CD4-positive, alpha-beta T cell treated with Interleukin-15 for 4 hours (primary cell): ENCODE results near the gene KIF6.
"Not testable (repeated sequence)": the region's sequence is repeated elsewhere in the genome, so short reads cannot be mapped to it uniquely, and the experiment has no call there.

ENCODE experiments used
- DNase-seq: peaks from one replicate; pipeline ENCODE4 v3.0.0-alpha.2; 2020; ENCODE audit warnings: low spot score

Gene KIF6

DNA sequence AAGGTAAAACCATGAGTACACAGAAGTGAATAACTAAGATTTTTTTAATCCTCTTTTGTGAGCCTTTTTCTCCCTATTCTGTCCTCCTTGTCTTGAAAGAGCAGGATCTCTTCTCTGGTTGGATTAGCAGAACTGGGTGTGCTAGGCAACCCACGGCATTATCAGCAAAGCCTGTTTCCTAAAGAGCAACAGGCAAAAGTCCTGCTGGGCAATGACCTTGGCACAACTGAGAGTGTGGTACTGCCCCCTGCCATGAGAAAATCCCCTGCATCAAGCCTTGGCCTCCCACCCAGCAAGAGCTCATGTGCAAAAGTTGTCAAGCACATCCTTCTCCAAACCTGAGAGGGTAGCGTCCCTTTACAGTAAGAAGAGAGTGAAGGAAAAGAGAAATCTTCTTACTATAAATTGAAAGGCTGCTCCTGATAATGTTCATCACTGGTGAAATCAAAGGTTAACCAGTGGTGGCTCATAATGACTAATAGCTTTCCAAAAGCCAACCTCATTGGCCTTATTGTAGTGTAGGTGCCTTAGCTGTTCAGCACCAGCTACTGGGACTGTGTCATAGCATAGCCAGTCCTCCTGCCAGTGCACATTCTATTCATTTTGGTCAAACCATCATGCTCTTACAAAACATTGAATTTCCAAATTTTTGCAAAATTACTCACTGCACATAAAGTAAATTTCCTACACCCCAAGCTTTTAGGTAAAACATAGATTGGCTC is 17.1 kb downstream of the KIF6 start:
- no peak for DNase-seq

GRCh38 chr6:39706819-39707335 is 18.3 kb downstream of the KIF6 start:
- no peak for DNase-seq

DNA sequence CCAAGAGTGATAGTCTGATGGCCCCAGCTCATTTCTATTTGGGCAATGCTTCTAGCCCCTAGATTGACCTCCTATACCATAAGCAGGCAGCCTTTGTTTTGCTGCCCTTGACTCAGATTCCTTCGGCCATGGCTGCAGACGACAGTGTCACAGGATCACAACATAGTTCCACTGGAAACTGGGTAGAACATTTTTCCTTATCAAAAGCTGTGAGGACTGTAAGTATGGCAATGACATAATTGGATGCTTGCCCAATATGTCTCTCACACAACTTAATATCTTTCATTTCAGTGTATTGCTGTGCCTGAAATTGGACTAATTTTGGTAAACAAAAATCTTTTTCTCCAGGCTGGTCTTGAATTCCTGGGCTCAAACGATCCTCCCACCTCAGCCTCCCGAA is 22.9 kb downstream of the KIF6 start:
- no peak for DNase-seq

- DNase-seq, result no peak
Measured at GRCh38 chr6:39700362-39700761, 24.8 kb downstream of the KIF6 start.

- DNase-seq, result no peak
Measured at GRCh38 chr6:39698789-39699188, 26.4 kb downstream of the KIF6 start.

DNA sequence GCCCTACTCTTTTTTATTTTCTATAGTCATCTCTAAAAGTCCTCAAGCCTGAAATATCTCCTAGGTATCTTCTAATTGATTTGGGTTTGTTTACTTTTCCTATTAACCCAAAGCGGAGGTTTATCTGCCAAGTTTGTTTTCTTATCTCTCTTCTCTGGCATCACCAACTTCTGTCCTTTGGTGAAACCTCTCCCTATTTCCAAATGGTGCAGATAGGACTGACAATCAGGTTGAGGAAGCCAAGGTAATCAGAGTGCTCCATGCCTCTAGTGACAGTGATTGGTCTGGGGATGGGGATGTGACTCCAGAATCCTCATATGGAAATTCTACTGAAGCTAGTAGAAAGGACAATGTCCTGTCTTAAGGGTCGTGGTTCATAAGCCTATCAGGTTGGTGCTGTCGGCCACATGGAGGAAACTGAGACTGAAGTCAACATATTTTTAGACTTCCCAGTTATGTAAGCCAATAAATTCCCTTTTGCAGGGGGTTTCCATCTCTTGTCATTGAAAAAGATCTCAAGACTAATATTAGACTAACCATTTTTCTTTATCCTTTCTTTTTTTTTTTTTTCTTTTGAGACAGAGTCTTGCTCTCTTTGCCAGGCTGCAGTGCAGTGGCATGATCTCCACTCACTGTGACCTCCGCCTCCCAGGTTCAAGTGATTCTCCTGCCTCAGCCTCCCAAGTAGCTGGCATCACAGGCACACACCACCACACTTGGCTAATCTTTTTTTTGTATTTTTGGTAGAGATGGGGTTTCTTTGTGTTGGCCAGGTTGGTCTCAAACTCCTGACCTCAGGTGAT is 28.0 kb downstream of the KIF6 start:
- DNase-seq, result no peak

- no peak for DNase-seq
Measured at GRCh38 chr6:39695447-39695846, 29.8 kb downstream of the KIF6 start.

DNA sequence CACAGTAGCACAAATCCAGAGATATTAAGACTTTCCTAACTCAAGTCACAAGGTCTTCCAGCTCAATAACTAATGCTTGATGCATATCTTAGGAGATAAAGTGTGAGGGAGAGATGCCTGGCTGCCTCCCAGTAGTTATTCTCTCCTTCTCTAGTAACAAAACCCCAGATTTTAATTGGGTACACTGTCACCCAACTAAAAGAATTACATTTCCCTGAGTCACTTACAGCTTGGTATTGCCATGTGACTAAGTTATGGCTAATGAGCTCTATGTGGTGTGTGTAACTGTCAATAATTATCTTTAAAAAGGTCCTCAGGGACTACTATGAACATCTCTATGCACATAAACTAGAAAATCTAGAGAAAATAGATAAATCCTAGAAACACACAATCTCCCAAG is 32.0 kb downstream of the KIF6 start:
- DNase-seq, result no peak

- no peak for DNase-seq
Measured at GRCh38 chr6:39688494-39688893, 36.7 kb downstream of the KIF6 start.

DNA sequence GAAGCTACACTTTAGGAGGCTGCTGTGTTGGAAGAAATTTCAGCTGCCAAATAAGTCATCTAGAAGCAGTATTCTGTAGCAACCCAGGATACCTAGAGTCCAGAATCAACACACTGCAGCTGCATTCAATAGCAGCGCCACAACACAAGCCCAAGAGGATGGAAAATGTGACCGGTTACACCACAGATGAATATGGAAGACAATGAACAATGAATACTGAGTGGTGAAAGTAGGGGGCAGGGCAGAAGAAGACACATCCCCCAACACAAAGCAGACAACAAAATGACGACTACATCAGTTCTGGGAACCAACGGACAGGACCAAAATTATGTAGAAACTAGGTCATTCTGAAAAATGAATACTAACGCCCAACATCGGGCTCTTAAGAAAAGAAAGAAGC is 38.2 kb downstream of the KIF6 start:
- no peak for DNase-seq

GRCh38 chr6:39685938-39686337 is 39.3 kb downstream of the KIF6 start:
- no peak for DNase-seq

DNA sequence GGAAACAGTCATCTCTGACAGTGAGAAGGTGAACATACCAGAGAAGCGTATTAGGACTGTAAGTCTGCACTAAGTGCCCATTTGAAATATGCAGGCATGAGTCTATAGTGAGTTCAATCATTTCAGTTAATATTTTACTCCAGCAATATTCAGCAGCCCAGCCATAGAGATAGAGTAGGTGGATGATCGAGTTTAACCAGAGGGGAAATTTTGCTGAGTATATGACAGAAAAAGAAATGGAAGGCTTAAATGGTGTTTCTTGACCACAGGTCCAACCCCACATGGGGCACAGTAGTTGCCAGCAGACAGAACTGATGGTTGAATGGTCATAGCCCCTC is 39.8 kb downstream of the KIF6 start:
- DNase-seq, result no peak

DNA sequence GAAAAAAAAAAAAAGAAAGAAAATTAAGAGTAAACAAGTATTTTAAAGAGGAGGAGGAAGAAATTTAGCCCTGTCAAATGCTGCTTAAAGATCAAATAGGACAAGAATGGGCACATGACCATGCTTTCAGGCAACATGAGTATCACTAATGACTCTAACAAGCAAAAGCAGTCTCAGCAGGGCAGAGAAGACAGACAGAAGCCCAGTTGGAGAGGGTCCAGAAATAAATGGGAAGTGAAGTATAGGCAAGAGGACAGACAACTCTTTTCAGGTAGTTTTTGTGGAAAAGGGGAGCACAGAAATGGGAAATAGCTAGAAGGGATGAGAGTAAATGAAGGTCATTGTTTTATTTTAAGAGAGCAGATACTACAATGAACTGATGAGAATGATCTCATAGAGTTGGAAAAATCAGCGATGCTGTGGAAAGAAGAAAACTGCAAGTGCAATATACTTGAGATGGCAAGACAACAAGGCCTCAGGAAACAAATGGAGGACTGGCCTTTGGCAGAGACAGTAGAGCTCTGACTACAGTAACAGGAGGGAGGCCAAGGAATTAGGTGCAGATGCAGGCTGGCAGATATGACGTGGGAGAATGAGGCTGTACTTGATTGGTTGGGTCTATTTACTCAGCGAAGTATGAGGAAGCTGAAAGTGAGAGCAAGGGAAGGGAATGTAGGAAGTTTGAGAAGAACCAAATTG is 40.3 kb downstream of the KIF6 start:
- no peak for DNase-seq

GRCh38 chr6:39681674-39682121 is 43.5 kb downstream of the KIF6 start:
- no peak for DNase-seq

GRCh38 chr6:39678914-39679313 is 46.3 kb downstream of the KIF6 start:
- no peak for DNase-seq

- DNase-seq, result not testable (repeated sequence)
Measured at GRCh38 chr6:39677318-39677717, 47.9 kb downstream of the KIF6 start.

DNA sequence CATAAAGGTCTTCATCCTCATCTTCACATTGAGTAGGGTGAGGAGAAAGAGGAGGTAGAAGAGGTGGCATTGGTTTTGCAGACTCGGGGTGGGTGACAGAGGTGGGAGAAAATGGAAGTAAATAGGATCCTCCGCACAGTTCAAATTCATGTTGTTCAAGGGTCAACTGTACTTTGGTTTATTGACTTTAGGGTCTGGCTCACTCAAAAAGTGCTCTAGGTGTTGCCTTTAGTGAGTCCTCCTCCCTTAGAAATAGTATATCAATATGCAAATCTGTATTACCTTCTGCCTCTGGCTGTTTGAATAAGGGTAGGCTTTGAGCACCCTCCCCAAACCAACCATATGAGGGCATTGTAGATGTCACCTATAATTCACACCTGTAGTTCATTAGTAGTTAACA is 54.7 kb downstream of the KIF6 start:
- no peak for DNase-seq

GRCh38 chr6:39669973-39670342 is 55.2 kb downstream of the KIF6 start:
- no peak for DNase-seq

DNA sequence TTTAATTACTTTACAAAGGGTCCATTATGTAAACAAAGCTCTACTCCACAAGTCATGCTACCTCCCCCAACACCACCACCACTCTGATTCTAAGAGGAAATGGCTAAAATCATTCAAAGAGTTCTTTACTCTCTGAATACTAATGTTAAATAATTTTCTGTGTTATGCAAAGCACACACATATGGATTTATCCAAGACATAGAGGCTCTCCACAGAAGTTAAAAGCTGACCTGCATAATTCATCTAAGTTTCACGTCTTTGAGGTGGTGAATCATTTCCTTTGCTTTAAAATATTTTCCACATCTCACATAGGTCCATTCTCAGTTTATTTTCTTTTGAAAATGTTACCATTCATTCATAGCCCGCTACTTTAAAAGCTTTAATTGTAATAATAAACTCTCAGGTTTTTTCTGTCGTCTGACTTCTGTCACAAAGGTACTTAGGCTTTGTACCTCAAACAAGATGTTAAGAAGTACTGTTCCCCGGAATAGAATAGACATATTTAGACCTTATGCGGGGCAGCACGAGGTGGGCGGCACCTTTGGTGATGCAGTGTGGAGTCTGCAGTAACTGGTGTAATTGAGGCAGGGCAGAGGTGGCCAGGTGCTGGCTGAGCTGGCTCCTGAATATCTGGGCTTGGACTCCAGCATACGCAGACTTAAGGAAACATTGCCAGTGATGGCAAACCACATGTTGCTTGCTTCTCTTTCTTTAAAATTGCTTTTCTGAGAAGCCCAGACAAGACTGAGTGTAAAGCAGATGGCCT is 55.8 kb downstream of the KIF6 start:
- DNase-seq, result no peak

- no peak for DNase-seq
Measured at GRCh38 chr6:39666706-39667489, 58.3 kb downstream of the KIF6 start.

GRCh38 chr6:39665861-39666260 is 59.3 kb downstream of the KIF6 start:
- DNase-seq, result no peak
